ENCODE data around the gene NEBL.
"Not testable (repeated sequence)": the region's sequence is repeated elsewhere in the genome, so short reads cannot be mapped to it uniquely, and the experiment has no call there.

Gene NEBL

DNA sequence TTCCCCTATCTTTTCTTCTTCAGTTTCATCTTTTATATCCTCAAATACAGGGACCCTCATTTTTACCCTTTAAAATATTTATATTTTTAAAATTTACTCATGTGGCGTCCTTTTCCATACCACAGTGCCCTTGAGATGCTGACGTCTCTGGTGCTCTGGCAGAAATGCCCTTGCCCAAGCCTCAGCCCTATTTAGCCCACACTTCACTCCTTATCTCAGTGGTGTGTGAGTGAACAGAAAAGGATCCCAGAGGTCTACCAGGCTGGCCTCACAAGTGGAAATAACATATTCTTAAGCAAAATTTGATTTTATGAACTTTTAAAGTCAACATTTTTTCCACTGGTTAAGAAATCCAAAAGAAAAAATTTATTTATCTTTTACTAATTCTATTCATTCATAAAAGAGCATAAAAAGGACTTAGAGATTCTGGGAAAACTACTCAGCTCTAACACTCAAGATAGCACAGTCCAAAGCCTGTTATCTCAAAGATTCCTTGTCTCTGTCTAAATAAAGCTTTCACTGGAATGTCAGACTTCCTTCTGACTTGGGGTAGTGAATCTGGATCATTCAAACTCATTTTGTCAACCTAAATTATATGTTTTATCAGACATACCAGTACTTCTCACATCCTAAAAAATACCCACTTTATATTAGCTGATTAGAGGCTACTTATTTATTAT lies at the start of gene NEBL:
TSS of gene NEBL (minus strand) at position 166 of the 680 bp plus-strand sequence. CDS start at position 60, 106 bp downstream.
- H3K4me3 ChIP-seq (ENCODE audit: low read length): no peak within 1 kb of the TSS
- no peak for TF ChIP-seq ZNF274 (IDR thresholded peaks at IDR 0.05; ENCODE audit: low read depth, low read length)

GRCh38 chr10:20945546-20946332 lies 48.6 kb upstream of the NEBL start:
- TF ChIP-seq ZNF274 (IDR thresholded peaks at IDR 0.05; ENCODE audit: low read depth, low read length): no peak
- no peak overlapping the region for H3K4me3 ChIP-seq (ENCODE audit: low read length)

DNA sequence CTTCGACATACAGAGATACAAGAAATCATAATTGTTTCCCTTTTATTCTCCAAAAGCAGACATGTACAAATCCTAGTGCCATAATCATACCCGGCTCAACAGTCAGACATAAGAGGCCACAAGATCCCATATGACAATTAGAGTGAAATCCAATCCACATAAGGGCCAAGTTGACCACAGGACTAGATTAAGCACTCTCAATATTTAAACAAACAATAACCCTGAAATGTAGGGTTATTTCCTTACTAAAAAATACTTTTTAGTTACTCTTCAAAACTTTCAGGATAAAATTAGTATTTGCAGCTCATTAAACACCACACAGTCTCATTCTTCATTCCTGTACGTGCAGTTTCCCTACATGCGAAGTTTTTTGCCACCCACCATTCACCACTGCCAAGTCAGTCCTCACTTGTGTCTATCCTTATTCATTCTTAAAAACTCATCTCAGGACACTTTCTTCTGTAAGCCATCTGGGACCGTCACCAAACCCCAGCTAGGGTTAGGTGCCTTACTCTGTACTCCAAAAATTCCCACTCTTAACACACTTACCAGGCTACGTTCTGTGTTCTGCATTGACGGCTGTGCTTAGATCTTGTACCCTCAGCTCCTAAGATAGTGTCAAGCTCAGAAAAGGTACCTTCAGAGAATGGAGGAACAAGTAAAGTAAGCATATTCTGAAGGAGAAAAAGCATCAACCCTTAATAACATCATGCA lies 47.8 kb upstream of the NEBL start:
- no peak for TF ChIP-seq ZNF274 (IDR thresholded peaks at IDR 0.05; ENCODE audit: low read depth, low read length)
- no peak overlapping the region for H3K4me3 ChIP-seq (ENCODE audit: low read length)

DNA sequence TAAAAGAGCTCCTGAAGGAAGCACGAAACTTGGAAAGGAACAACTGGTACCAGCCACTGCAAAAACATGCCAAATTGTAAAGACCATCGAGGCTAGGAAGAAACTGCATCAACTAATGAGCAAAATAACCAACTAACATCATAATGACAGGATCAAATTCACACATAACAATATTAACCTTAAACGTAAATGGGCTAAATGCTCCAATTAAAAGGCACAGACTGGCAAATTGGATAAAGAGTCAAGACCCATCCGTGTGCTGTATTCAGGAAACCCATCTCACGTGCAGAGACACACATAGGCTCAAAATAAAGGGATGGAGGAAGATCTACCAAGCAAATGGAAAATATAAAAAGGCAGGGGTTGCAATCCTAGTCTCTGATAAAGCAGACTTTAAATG lies 42.3 kb upstream of the NEBL start:
- not testable (repeated sequence) for H3K4me3 ChIP-seq (ENCODE audit: low read length)

- no peak overlapping the region for H3K4me3 ChIP-seq (ENCODE audit: low read length)
- no peak for TF ChIP-seq ZNF274 (IDR thresholded peaks at IDR 0.05; ENCODE audit: low read depth, low read length)
These were observed 39.3 kb upstream of the NEBL start for GRCh38 chr10:20936396-20936795.

- H3K4me3 ChIP-seq (ENCODE audit: low read length): no peak overlapping the region
- no peak for TF ChIP-seq ZNF274 (IDR thresholded peaks at IDR 0.05; ENCODE audit: low read depth, low read length)
These were observed 38.8 kb upstream of the NEBL start for GRCh38 chr10:20935931-20936330.

- no peak for TF ChIP-seq ZNF274 (IDR thresholded peaks at IDR 0.05; ENCODE audit: low read depth, low read length)
- no peak overlapping the region for H3K4me3 ChIP-seq (ENCODE audit: low read length)
These were observed 38.2 kb upstream of the NEBL start for GRCh38 chr10:20935301-20935700.

GRCh38 chr10:20933705-20934104 lies 36.6 kb upstream of the NEBL start:
- no peak overlapping the region for H3K4me3 ChIP-seq (ENCODE audit: low read length)
- TF ChIP-seq ZNF274 (IDR thresholded peaks at IDR 0.05; ENCODE audit: low read depth, low read length): no peak

DNA sequence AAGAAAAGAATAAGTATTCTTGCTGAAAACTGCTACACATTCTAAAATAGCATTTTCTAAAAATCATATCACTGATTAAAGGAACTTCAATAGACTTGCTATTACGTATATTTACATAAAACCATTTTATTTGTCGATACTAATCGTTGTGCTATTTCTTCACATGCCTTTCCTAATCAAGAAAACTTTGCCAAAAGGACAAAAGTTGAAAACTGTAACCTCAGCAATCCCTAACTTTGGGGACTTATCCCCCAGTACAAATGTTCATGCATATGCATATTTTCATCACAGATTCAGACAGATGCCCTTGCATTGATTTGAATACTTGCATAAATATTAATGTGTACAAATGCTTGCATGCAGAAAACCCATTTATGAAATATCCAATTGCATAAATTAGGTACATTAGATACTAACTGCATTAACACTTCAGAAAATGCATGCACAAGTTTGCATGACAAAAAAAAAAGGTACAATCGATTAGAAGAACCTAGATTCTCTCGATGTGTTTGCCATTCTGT lies 35.6 kb upstream of the NEBL start:
- TF ChIP-seq ZNF274 (IDR thresholded peaks at IDR 0.05; ENCODE audit: low read depth, low read length): no peak
- H3K4me3 ChIP-seq (ENCODE audit: low read length): no peak overlapping the region

- TF ChIP-seq ZNF274 (IDR thresholded peaks at IDR 0.05; ENCODE audit: low read depth, low read length): no peak
These were observed 34.2 kb upstream of the NEBL start for GRCh38 chr10:20931156-20931795.

DNA sequence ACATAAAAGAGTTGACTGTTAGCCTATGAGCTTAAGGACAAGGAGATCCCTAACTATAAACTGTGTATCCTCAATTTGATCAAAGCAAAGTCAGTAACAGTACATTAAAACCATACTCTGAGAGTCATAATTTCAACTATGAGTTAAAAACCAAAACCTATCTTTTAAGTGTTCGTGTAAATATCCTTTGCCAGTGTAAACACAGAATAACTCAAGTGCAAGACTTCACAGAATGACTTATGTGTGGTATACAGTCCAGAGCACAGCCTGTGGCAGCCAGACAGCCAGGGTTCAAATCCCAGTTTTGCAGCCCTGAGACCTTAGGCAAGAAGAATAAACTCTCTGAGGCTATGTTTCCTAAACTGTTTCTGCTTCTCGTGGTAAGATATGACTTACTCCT lies 30.3 kb upstream of the NEBL start:
- no peak overlapping the region for H3K4me3 ChIP-seq (ENCODE audit: low read length)
- no peak for TF ChIP-seq ZNF274 (IDR thresholded peaks at IDR 0.05; ENCODE audit: low read depth, low read length)

More at GRCh38 chr10:20931156-20931795, 34.2 kb upstream of the NEBL start:
- no peak overlapping the region for H3K4me3 ChIP-seq (ENCODE audit: low read length)

- TF ChIP-seq ZNF274 (IDR thresholded peaks at IDR 0.05; ENCODE audit: low read depth, low read length): no peak
These were observed 25.3 kb upstream of the NEBL start for GRCh38 chr10:20922451-20922850.

DNA sequence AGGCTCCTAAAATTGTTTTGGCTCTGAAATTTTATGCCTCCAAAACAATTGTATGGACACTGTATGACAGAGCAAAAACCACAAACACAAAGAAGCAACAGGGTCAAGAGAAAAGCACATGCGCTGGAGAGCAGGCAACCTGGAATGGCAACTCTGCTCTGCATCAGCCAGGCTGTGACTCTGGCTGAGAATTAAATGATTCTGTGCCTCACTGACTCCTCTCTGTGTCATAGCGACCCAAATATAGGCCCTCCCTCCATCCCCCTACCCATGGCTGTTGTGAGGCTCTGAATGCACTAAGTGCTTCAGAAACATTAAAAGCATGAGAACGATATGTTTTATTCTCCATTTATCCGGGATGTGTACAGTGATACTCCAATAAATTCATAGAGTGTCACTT lies 24.9 kb upstream of the NEBL start:
- TF ChIP-seq ZNF274 (IDR thresholded peaks at IDR 0.05; ENCODE audit: low read depth, low read length): no peak
- H3K4me3 ChIP-seq (ENCODE audit: low read length): no peak overlapping the region

More at GRCh38 chr10:20922451-20922850, 25.3 kb upstream of the NEBL start:
- no peak overlapping the region for H3K4me3 ChIP-seq (ENCODE audit: low read length)

DNA sequence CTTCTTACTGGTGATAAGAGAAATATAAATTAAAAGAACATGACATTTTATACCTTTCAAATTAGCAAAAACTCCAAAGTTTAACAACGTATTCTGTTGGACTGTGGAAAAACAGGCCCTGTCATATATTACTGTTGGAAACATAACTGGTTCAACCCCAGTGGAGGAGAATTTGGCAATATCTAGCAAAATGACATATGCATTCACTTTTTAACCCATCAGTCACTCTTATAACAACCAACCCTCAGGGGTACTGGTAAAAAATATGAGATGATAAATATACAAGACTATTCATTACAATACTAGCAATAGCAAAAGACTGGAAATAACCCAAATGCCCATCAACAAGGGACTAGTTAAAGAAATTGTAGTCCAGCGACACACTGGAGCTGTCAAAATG lies 22.9 kb upstream of the NEBL start:
- no peak overlapping the region for H3K4me3 ChIP-seq (ENCODE audit: low read length)
- no peak for TF ChIP-seq ZNF274 (IDR thresholded peaks at IDR 0.05; ENCODE audit: low read depth, low read length)
